Trophoblast cell (in vitro differentiated cells and primary cell): ENCODE results near the gene ZFAND3.
"Not testable (repeated sequence)": the region's sequence is repeated elsewhere in the genome, so short reads cannot be mapped to it uniquely, and the experiment has no call there.

Source experiments
- DNase-seq, 2 donors: peaks; one replicate each; pipeline ENCODE4 v3.0.0-alpha.2; 2016
- H2AFZ ChIP-seq: 2 replicates; pipeline ENCODE4 v1.6.1; 2013; ENCODE audit warnings: low read length, moderate library complexity, mild to moderate bottlenecking; ENCODE audit not compliant: insufficient read depth, poor library complexity
- H2AK5ac ChIP-seq: 2 replicates; pipeline ENCODE4 v1.6.1; 2013; ENCODE audit warnings: mild to moderate bottlenecking, low read length
- H2BK120ac ChIP-seq: 2 replicates; pipeline ENCODE4 v1.6.1; 2013; ENCODE audit warnings: low read length, mild to moderate bottlenecking, moderate library complexity; ENCODE audit not compliant: insufficient read depth, poor library complexity
- H2BK12ac ChIP-seq: 2 replicates; pipeline ENCODE4 v1.6.1; 2013; ENCODE audit warnings: mild to moderate bottlenecking, low read length, moderate library complexity
- H2BK5ac ChIP-seq: 2 replicates; pipeline ENCODE4 v1.6.1; 2013; ENCODE audit warnings: low read length, low read depth, moderate library complexity, mild to moderate bottlenecking; ENCODE audit not compliant: poor library complexity
- H3K14ac ChIP-seq: 2 replicates; pipeline ENCODE4 v1.6.1; 2013; ENCODE audit warnings: mild to moderate bottlenecking, low read length
- H3K18ac ChIP-seq: 2 replicates; pipeline ENCODE4 v1.6.1; 2013; ENCODE audit warnings: mild to moderate bottlenecking, low read length
- H3K23ac ChIP-seq: 2 replicates; pipeline ENCODE4 v1.6.1; 2013; ENCODE audit warnings: low read length
- H3K27ac ChIP-seq: 2 replicates; pipeline ENCODE4 v1.5.1; 2013; ENCODE audit warnings: low read depth, mild to moderate bottlenecking, inconsistent platforms, low read length, moderate library complexity
- H3K27me3 ChIP-seq: 2 replicates; pipeline ENCODE4 v1.6.1; 2013; ENCODE audit warnings: inconsistent platforms, mild to moderate bottlenecking, low read length, moderate library complexity; ENCODE audit not compliant: insufficient read depth
- H3K36me3 ChIP-seq, 2 experiments: 1 replicate in 1 of 2; 2 replicates in 1 of 2; pipeline ENCODE4 v1.6.1; 2013; ENCODE audit warnings: low read length in 2 of 2, mild to moderate bottlenecking in 2 of 2, moderate library complexity in 1 of 2; ENCODE audit not compliant: insufficient read depth in 2 of 2, control insufficient read depth in 1 of 2
- H3K4ac ChIP-seq: 2 replicates; pipeline ENCODE4 v1.6.1; 2013; ENCODE audit warnings: low read depth, mild to moderate bottlenecking, low read length, moderate library complexity
- H3K4me1 ChIP-seq, 2 experiments: 1 replicate in 1 of 2; 2 replicates in 1 of 2; pipeline ENCODE4 v1.6.1; 2013; ENCODE audit warnings: low read length in 2 of 2, mild to moderate bottlenecking in 2 of 2, moderate library complexity in 1 of 2; ENCODE audit not compliant: insufficient read depth in 2 of 2, control insufficient read depth in 1 of 2
- H3K4me2 ChIP-seq: 2 replicates; pipeline ENCODE4 v1.6.1; 2013; ENCODE audit warnings: inconsistent platforms, mild to moderate bottlenecking, low read length, moderate library complexity
- H3K4me3 ChIP-seq: 2 replicates; pipeline ENCODE4 v1.5.1; 2013; ENCODE audit warnings: mild to moderate bottlenecking, low read depth, low read length, inconsistent platforms
- H3K79me1 ChIP-seq: one replicate; pipeline ENCODE4 v1.6.1; 2013; ENCODE audit warnings: low read length
- H3K79me2 ChIP-seq: 2 replicates; pipeline ENCODE4 v1.6.1; 2013; ENCODE audit warnings: low read length, mild to moderate bottlenecking; ENCODE audit not compliant: control insufficient read depth, insufficient read depth, poor library complexity
- H3K9ac ChIP-seq: 2 replicates; pipeline ENCODE4 v1.6.1; 2013; ENCODE audit warnings: mild to moderate bottlenecking, low read length
- H3K9me3 ChIP-seq: 2 replicates; pipeline ENCODE4 v1.6.1; 2013; ENCODE audit warnings: low read depth, mild to moderate bottlenecking, control low read depth, inconsistent platforms, low read length; ENCODE audit not compliant: insufficient read depth
- H4K12ac ChIP-seq: 2 replicates; pipeline ENCODE4 v1.6.1; 2013; ENCODE audit warnings: low read depth, mild to moderate bottlenecking, low read length, moderate library complexity
- H4K8ac ChIP-seq: 2 replicates; pipeline ENCODE4 v1.6.1; 2013; ENCODE audit warnings: low read depth, mild to moderate bottlenecking, low read length, moderate library complexity
- H4K91ac ChIP-seq: one replicate; pipeline ENCODE4 v1.6.1; 2013; ENCODE audit warnings: low read depth, mild to moderate bottlenecking, low read length, moderate library complexity
- WGBS: extraction: QIAGEN DNeasy Blood & Tissue Kit; methylation state at CpG from one replicate; pipeline ENCODE4 v1.1.7; 2013; ENCODE audit warnings: missing lambda C conversion rate; ENCODE audit not compliant: insufficient read length, insufficient coverage; ENCODE audit errors: extremely low coverage; 5-methylcytosine and 5-hydroxymethylcytosine counted together

ZFAND3 gene

GRCh38 chr6:37877373-37878149 lies 58.0 kb downstream of the ZFAND3 start:
- Histone ChIP-seq H3K79me2 (peaks cover 1% of the 10 kb centered on the region), H3K4me3 (no peak overlapping the region), H4K12ac (no peak overlapping the region), H3K23ac (no peak overlapping the region), H2BK12ac (no peak overlapping the region), H2BK5ac (no peak overlapping the region), H3K14ac (no peak overlapping the region), H3K79me1 (peaks cover 6% of the 10 kb centered on the region), H3K9me3 (no peaks in the 10 kb centered on the region), H2AK5ac (no peak overlapping the region), H4K8ac (no peak overlapping the region), H3K4ac (no peak overlapping the region), H3K18ac (no peak overlapping the region), H3K4me2 (no peak overlapping the region), H2BK120ac (no peak overlapping the region), H3K4me1 (peaks cover 7 to 11% of the 10 kb centered on the region in 2 experiments), H3K27me3 (no peaks in the 10 kb centered on the region), H2AFZ (no peak overlapping the region), H3K36me3 (no peaks in the 10 kb centered on the region), H4K91ac (no peak overlapping the region), H3K27ac (no peak overlapping the region), H3K9ac (no peak overlapping the region)
- DNase-seq: no peak
- WGBS: no CpG with 5 or more reads among the region's 6 CpGs

DNA sequence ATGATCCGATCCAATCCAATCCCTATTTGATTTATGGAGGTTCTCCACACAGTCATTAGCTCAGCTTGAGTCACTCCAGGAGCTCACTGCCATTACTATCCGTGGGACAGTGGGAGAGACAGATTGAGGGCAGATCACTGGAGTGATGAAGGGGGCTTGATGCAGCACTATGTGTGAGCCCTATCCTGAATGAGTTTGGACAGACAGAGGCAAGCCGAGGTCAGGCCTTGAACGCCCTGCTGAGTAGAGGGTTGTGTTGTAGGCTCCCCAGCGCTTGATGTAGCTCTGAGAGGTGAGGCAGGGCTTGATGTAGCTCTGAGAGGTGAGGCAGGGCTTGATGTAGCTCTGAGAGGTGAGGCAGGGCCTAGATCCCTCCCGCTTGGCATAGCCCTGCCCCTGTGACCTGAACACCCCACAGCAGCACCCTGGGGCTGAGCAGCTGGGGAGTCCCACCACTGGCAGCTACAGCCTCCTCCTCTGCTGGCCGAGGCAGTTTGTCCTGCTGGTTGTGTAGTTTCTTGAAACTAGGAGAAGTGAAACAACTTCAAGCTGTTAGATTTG lies 58.7 kb downstream of the ZFAND3 start:
- Histone ChIP-seq H3K4ac (peak overlapping the region; percentile 1), H3K9me3 (no peaks in the 10 kb centered on the region), H3K36me3 (no peaks in the 10 kb centered on the region), H3K4me2 (no peak overlapping the region), H3K9ac (no peak overlapping the region), H2AK5ac (no peak overlapping the region), H3K79me1 (peaks cover 6% of the 10 kb centered on the region), H2BK5ac (no peak overlapping the region), H3K27ac (no peak overlapping the region), H3K4me3 (no peak overlapping the region), H2BK12ac (no peak overlapping the region), H2BK120ac (no peak overlapping the region), H4K12ac (no peak overlapping the region), H3K4me1 (peaks cover 7 to 13% of the 10 kb centered on the region in 2 experiments), H3K27me3 (no peaks in the 10 kb centered on the region), H4K8ac (no peak overlapping the region), H3K23ac (no peak overlapping the region), H2AFZ (no peak overlapping the region), H3K14ac (no peak overlapping the region), H3K18ac (no peak overlapping the region), H3K79me2 (peaks cover 1% of the 10 kb centered on the region), H4K91ac (no peak overlapping the region)
- no peak for DNase-seq
- WGBS: no CpG with 5 or more reads among the region's 7 CpGs

GRCh38 chr6:37880602-37881001 lies 61.1 kb downstream of the ZFAND3 start:
- no CpG with 5 or more reads among the region's 5 CpGs for WGBS
- not testable (repeated sequence) for H4K12ac ChIP-seq, H3K4ac ChIP-seq, H3K18ac ChIP-seq, H3K4me3 ChIP-seq, H3K9ac ChIP-seq, H2AFZ ChIP-seq, H3K9me3 ChIP-seq, H3K4me1 ChIP-seq, H2BK12ac ChIP-seq, H3K79me2 ChIP-seq, H3K27me3 ChIP-seq, H2BK5ac ChIP-seq, H3K4me2 ChIP-seq, H4K91ac ChIP-seq, H3K36me3 ChIP-seq, H3K27ac ChIP-seq, H3K79me1 ChIP-seq, H3K14ac ChIP-seq, DNase-seq, H2BK120ac ChIP-seq, H2AK5ac ChIP-seq, H3K23ac ChIP-seq, H4K8ac ChIP-seq

- H3K23ac ChIP-seq: no peak overlapping the region
- peak overlapping the region; percentile 14 for H3K18ac ChIP-seq
- no peak overlapping the region for H4K91ac ChIP-seq
- no peaks in the 10 kb centered on the region for H3K9me3 ChIP-seq
- H2BK5ac ChIP-seq: peak overlapping the region; percentile 4
- WGBS: no CpG with 5 or more reads among the region's 2 CpGs
- peaks cover 1% of the 10 kb centered on the region for H3K79me2 ChIP-seq
- DNase-seq: no peak
- no peak overlapping the region for H2AK5ac ChIP-seq
- peaks cover 6% of the 10 kb centered on the region for H3K79me1 ChIP-seq
- no peak overlapping the region for H3K4me3 ChIP-seq
- peaks cover 7 to 10% of the 10 kb centered on the region in 2 experiments for H3K4me1 ChIP-seq
- peak overlapping the region; percentile 49 for H3K4ac ChIP-seq
- no peaks in the 10 kb centered on the region for H3K27me3 ChIP-seq
- no peak overlapping the region for H3K9ac ChIP-seq
- no peak overlapping the region for H3K4me2 ChIP-seq
- no peak overlapping the region for H2AFZ ChIP-seq
- no peak overlapping the region for H4K12ac ChIP-seq
- H3K36me3 ChIP-seq: no peaks in the 10 kb centered on the region
- no peak overlapping the region for H4K8ac ChIP-seq
- H3K27ac ChIP-seq: no peak overlapping the region
- no peak overlapping the region for H2BK120ac ChIP-seq
- H3K14ac ChIP-seq: no peak overlapping the region
- no peak overlapping the region for H2BK12ac ChIP-seq
Observed at GRCh38 chr6:37882292-37882691, 62.8 kb downstream of the ZFAND3 start.
